HG03060 (cell line): ENCODE data around the gene SLC26A6.

ENCODE experiments used
- ATAC-seq: cut with Tn5 transposase; IDR thresholded peaks from one replicate; pipeline ENCODE4 v1.9.1; 2021; ENCODE audit warnings: low read depth, moderate number of reproducible peaks; ENCODE audit not compliant: unreplicated experiment

SLC26A6 gene

DNA sequence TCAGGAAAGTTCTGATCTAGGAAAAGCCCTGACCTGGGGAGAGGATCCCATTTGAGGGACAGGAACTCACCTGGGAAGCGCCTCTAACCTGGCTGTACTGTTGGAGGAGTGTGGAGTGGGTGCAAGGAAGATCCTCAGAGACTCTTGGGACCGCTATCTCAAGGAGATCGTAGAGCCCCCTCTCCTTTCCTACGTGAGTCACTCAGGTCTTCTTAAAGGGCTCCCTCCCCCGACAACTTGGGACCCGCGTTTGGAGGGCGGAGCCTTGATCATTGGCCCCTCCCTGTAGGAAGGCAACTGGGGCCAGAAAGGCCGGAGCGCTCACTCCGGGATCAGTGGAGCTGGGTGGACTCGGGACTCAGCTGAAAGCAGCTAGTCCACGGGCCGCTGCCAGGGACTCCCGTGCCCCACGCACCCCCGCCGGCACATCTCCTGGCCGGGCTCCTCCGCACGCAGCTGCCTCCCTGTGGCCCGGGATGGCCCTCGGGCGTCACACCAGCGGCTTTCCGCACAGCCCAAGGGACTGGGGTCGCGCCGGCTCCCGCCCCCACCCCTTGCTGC lies 520 bp downstream of the SLC26A6 start:
- no peak for ATAC-seq

DNA sequence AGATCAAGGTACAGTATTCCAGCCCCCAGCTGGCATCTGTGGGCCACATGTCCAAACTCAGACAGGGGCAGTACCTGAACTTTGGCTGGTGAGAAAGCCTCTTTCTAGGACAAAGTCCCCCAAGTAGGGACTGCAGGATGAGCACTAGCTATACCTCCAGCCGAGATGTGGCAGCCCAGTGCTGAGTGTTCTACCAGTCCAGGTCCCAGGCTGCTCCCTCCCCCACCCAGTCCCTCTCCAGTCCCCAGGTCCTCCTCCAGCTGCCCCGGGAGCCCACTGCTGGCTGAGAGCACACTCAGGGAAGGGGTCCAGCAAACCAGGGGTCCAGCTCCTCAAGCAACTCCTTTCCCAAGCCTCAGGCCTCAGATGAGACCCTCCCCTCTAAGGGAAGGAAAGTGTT lies 1.5 kb downstream of the SLC26A6 start:
- ATAC-seq, result no peak

DNA sequence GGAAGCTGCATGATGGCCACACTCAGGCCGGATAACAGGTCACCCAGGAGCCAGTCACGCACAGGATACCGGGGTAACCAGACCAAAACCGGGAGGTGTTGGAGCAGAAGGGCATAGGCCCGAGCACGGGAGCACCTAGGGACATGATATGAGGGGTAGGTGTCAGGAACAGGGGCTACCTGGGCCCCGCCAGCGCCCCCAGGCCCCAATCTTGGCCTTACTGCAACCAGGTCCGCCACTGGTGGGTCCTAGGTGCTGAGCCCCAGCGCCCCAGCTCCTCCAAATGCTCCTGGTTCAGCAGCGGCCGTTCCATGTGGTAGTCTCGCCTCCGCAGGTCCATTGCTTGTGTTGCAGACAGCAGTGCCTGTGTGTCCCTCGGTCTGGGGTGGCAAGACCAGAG lies 2.0 kb downstream of the SLC26A6 start:
- no peak for ATAC-seq

DNA sequence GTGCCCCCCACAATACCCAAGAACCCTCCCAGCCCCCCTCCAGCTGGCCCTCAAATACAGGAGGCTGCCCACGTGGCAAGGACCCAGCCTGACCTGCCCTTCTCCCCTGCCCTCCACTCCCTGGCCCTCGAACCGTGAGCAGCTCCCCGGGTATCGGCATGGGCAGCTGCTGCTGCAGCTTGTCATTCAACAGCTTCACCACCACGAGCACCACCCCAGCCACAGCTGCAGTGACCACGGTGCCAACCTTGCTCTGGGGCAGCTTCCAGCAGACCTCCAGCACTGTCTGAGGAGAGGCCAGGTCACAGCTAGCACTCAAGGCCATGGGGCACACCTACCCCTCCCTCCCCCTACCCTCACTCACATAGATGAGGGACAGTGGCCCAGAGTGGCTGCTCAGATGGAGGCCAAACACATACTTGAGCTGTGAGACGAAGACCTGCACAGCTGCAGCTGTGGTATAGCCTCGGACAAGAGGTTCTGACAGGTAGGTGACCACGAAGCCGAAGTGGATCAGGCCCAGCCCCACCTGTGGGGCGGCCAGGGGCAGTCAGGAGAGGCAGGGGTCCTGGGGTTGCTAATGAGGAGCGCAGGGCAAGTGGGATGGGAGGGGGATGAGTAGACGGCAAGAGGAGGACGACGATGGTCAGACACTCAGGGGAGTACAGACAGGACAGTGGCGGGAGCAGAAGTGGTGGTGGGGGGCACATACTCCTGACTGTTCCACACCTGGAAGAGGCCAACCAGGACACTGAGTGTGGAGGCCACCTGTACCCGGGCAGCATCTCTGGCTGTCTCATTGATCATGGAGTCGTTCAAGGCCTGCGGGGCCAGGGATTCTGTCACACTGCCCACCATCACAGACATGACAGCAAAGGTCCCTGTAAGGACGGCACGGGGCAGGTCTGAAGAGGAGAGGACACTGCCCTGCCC lies 3.5 kb downstream of the SLC26A6 start:
- ATAC-seq, result no peak

DNA sequence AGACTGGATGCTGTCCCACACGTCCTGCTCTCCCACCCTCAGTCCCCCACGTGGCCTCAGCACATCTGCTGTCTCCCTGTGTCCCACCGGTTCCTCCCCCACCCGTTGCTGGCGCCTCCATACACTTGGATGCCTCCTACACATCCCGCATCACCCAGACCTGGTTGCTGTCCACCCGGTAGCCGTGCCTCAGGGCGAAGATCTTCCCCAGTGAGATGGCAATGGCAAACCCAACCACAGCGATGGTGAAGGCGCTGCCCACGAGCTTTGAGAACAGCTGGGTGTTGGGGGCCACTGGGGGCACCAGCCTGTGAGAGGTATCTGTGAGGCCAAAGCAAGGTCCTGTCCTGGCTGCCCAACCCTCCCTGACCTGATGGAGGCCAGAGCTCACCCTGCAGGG lies 4.4 kb downstream of the SLC26A6 start:
- ATAC-seq, result no peak

DNA sequence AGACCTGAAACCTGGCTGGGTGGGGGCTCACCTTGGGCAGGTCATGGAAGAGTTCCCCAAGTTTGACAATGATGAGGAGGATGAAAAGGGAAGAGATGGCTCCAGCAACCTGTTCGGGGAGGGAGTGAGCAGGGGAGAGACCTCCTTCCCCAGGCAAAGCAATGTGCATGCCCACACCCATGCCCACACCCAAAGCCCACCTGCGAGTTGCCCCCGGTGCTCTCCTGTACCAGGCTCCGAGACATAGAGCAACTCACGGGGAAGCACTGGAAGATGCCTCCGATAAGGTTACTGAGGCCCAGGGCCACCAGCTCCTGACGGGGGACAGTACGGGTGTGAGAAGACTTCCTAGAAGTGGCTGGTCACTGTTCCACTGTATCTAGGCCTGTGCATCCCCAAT lies 4.9 kb downstream of the SLC26A6 start:
- no peak for ATAC-seq

DNA sequence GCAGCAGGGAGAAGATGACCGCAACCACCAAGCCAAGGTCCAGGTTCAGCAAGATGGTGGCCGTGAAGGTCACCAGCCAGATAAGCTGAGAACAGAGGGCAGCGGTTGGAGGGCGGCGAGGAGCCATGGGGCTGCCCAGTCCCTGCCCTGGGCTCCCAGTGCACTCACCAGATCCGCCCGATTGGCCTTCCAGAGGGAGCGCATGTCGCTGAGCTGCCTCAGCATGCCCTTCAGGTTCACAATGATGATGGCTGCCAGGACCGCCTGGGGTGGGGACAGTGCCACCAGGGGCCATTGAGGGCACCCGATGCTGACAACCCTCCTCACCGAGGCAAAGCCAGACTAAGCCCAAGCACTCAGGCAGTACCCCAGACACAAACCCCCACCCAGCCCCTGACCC lies 5.4 kb downstream of the SLC26A6 start:
- ATAC-seq, result no peak

DNA sequence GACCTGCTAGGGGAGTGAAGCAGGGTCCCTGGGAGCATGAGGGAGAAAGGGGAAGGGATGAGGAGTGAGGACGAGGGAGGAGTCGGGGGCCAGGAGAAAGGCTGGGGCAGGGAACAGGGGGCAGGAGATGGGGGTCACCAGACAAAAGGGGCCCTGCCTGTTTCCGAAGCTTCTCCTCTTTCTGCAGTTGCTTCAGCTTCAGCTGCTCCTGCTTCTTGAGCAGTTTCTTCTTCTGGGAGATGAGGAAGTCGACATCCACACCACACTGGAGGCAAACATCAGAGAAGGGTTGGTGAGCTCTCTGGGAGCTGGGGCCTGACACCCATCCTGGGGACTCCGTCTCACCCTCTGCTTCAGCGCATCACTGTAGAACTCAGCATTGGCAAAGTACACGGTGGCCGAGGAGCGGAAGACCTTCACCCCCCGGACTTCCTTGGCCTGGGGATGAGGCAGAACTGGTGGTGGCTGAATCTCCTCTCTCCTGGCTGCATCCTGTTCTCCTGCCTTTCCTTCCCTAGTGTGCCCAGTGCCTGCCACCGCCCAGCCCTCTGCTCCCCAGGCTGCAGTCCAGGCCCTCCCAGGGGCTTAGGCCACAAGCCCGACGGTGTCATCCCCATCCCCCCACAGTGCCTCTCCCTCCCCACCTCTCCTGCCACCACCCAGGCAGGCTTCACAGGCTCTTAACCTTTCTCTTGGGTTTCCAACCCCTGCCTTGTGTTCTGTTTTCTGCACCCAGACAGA lies 6.8 kb downstream of the SLC26A6 start:
- ATAC-seq, result no peak

DNA sequence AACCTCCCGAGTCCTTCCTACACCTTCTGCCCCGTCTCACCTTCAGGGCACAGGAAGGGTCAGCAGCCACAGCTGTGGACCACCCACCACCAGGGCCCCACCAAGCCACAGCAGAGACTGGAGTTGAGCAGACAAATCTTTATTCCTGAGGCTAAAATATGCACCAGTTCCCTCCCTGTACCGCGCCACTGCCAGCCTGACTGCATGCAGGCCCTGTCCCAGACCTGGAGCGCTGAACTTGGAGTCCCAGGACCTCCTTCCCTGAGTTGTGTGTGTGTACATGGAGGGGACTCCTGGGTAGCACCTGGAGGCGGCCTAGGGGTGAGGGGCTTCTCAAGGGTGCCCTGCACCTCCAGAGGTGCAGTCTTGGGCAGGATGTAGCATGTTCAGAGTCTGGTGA lies 9.7 kb downstream of the SLC26A6 start:
- no peak for ATAC-seq

DNA sequence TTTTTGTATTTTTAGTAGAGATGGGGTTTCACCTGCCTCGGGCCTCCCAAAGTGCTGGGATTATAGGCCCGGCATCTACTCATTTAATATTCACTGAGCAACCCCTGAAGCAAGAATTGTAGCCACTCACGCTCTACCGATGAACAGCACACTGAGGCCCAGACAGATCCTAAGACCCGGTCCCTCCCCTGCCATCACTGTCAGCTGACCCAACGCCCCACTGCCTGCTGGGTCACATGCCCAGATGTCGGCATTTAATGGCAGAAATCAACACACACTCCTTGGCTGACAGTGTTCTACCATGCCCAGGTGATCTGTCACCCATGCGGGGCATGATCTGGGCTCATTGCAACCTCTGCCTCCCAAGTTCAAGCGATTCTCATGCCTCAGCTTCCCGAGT lies 10.5 kb downstream of the SLC26A6 start:
- no peak for ATAC-seq

DNA sequence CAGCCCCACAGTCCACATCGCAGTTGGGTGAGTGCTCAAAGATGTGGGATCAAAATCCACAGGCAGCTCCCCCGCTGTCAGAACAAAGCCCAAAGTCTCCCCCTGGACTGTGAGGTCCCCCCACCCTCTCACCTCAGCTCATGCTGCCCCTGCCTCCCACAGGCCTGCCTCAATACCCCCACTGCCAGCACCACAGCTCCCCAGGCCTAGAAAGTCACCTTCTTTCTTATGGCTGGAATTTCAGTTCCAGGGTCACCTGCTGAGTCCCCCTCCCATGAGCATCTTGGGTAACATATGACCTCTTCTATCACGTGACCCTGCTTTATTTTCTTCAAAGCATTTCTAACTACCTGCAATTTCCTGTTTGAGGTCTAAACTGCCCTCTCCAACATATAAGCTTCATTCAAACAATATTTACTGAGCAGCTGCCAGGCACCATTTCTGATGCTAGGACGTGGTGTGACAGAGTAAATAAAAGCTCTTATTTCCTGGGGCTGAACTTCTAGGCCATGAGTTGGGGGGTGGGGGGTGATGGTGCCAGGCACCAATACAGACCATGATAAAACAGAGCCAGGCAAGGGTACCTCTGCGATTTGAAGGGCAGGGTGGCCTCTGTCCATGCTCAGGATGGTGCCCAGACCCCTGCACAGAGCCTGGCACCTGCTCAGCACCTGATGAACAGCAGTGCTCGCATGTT lies 11.3 kb downstream of the SLC26A6 start:
- no peak for ATAC-seq

DNA sequence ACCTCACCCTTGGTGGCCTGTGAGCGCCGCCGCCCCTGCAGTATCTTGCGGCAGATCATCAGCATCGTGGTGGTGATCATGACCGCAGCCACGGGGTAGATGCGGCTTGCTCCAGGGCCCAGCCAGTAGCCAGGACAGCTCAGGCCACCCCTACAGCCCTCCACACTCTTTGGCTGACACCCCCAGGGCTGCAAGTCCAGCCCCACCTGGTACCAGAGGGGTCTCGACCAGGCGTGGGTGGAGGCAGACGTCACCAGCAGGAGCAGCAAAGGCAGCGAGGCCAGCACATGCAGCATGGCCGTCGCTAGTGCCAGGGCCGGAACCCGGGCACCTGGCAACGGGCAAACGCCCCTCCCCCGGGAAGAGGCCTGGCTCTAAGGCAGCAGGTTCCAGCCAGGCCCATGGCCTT lies 13.8 kb downstream of the SLC26A6 start, which contains the start of gene TMEM89:
Gene TMEM89 (minus strand): TSS at position 309 of the 409 bp plus-strand sequence. CDS start 13 bp downstream, at position 296.
- no peak for ATAC-seq

DNA sequence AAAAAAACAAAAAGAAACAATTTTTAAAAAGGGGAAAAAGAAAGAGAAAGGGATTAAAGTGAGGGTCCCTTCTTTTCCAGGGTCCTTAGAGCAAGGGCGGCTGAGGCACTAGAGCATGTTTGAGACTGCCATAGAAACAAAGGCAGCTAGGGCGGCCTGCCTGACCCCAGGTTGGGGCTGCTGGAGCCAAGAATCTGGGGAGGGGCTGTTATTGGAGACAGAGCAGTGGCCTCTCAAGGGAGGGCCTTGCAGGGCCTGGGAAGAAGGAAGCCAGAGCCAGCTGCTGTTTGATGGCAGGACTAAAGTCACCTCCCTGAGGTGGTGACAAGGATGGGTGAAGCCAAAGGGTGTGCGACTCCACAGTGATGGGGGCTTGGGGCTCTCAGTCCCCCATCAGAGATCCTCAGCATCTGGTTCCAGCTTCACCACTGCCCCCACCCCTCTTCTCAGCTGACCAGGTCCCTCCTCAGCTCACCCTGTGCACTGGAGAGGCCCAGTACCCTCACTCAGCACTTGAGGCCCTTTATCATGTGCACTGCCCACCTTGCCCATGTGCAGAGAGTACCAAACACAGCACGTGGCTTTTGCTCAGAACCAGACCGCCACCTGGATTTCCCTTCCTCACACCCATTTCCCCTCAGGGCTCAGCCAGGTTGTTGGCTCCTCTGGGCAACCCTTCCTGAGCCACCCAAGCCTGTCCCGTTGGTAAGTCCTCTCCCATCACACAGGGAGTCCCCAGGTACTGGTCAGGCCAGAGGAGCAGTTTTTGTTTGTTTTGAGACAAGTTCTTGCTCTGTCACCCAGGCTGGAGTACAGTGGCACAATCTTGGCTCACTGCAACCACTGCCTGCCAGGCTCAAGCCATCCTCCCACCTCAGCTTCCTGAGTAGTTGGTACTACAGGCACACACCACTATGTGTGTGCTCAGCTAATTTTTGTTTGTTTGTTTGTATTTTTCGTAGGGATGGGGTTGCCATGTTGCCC lies 15.4 kb downstream of the SLC26A6 start:
- ATAC-seq, result no peak

DNA sequence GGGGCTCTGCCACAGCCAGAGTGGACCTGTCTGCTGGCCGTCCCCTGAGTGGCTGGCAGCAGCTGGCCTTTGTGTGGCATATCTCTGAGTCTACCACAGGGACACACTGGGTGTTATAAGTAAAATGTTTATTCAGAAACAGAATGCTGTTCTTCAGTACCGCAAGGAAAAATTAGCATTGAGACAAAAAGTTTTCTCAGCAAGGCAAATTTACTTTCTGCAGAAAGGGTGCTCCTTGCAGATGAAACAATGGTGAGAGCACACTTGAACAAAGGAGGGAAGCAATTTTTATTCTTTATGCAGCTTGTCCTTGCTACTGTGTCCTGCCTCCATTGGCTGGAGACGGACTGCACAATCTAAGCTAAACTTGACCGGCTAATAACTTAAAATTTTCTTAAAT lies 17.7 kb downstream of the SLC26A6 start:
- no peak for ATAC-seq

DNA sequence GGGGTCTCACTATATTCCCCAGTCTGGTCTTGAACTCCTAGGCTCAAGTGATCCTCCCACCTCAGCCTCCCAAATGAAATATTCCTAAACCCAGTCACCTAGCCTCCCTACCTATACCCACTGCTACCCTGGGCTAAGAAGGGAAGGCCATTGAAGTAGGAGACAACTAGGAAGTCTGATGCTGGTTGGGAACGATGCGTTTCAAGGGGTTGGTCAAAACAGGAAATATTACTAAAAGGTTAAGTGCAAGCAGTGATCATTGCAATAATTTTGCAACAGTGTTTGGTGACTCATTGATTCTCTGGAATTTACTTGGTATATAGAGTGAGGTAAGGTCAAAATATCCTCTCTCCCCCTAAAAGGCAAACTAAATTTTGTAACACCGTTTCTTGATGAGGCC lies 21.2 kb downstream of the SLC26A6 start:
- no peak for ATAC-seq

DNA sequence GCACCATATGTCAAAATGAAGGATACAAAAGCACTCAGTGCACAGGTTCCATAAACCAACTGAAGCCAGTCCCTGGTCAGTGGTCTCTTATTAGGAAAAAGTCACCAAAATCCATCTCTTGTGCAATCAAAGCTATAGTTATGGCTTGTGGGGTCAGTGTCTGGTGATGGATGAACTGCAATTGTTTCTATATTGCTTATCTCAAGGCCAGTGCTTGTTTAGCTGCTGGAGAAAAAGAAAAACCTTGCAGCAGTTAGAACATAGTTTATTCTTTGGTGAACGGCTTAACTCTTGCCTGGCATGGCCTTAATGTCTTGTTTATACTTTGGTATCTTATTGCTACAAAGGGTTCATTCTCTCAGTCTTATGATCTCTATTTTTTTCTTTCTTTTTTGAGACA lies 23.0 kb downstream of the SLC26A6 start:
- no peak for ATAC-seq

DNA sequence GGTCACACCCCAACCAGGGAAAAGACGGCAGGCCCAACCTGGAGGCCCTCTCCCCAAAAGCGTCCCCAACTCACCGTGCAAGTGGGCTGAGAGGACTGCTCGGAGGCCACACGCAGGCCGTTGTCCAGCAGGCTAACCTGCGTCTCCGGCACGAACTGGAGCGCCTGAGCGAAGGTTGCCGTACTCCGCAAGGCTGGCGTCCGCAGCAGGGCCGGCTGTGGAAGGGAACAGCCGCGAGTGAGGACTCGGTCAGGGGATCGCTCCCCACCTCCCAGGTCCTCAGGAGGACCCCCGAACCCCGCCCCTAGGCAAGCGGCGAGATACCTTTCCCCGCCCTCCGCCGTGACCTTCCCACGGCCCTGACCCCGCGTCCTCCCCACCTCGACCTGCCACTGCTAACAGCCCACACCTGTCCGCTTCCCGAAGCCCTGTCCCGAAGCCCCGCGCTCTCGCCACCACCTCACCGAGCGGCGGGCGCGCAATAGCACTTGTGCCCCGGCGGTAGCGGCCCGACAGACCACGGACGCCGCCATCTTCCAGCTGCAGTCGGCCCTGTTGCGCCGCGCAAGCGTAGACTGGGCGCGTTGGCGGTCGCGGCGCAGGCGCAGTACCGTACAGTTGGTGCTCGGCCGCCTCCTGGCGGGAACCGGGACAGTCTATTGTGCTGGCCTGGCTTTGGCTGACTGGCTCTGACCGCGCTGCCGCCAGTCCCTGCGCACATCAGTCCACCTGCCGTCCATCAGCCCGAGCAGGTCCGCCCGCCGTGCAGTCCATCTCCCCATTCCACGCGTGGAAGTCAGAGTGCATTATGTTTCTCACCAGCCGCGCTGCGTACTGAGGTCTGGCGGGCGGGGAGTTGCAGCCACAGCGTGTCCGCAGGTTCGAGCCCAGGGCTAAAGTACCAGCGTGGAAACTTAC lies 25.9 kb downstream of the SLC26A6 start, which contains the start of gene UQCRC1:
Gene UQCRC1 (minus strand): TSS at position 559 of the 918 bp plus-strand sequence. CDS start 26 bp downstream, at position 533.
- peak; percentile 73 for ATAC-seq

DNA sequence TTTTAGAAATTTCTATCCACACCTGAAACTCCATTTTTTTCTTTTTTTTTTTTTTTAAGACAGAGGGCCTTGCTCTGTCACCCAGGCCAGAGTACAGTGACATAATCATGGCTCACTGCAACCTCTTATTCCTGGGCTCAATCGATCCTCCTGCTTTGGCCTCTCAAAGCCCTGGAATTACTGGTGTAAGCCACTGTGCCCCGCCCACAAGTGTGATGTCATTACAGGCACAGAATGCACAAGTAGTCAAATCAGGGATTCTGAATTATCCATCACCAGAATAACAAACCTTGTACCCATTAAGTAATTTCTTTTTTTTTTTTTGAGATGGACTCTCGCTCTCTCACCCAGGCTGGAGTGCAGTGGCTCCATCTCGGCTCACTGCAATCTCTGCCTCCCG lies 27.7 kb downstream of the SLC26A6 start:
- ATAC-seq, result no peak
